ENCODE results near the gene LRRTM4.

Gene LRRTM4

GRCh38 chr2:77508511-77508910 lies 13.7 kb downstream of the LRRTM4 start:
- Mint-ChIP-seq H3K27me3 (no peaks in the 10 kb centered on the region), H3K4me3 (no peak overlapping the region), H3K27ac (no peak overlapping the region), H3K4me1 (no peaks in the 10 kb centered on the region), H3K9me3 (no peaks in the 10 kb centered on the region), H3K36me3 (no peaks in the 10 kb centered on the region)
- ATAC-seq = no peak

- Mint-ChIP-seq H3K4me1 (no peaks in the 10 kb centered on the region), H3K9me3 (no peaks in the 10 kb centered on the region), H3K27me3 (no peaks in the 10 kb centered on the region), H3K36me3 (no peaks in the 10 kb centered on the region), H3K4me3 (no peak overlapping the region), H3K27ac (no peak overlapping the region)
- no peak for ATAC-seq
These were observed 14.5 kb downstream of the LRRTM4 start for GRCh38 chr2:77507657-77508056.

- Mint-ChIP-seq H3K36me3 (no peaks in the 10 kb centered on the region), H3K4me3 (no peak overlapping the region), H3K27me3 (no peaks in the 10 kb centered on the region), H3K27ac (no peak overlapping the region), H3K9me3 (no peaks in the 10 kb centered on the region), H3K4me1 (no peaks in the 10 kb centered on the region)
- no peak for ATAC-seq
These were observed 34.0 kb downstream of the LRRTM4 start for GRCh38 chr2:77488141-77488540.

GRCh38 chr2:77487074-77487803 lies 34.9 kb downstream of the LRRTM4 start:
- Mint-ChIP-seq H3K27me3 (no peaks in the 10 kb centered on the region), H3K9me3 (no peaks in the 10 kb centered on the region), H3K4me3 (no peak overlapping the region), H3K36me3 (no peaks in the 10 kb centered on the region), H3K4me1 (no peaks in the 10 kb centered on the region), H3K27ac (no peak overlapping the region)
- ATAC-seq = no peak

- no peaks in the 10 kb centered on the region for H3K27me3 Mint-ChIP-seq
- no peak overlapping the region for H3K4me3 Mint-ChIP-seq
- no peak overlapping the region for H3K27ac Mint-ChIP-seq
- no peaks in the 10 kb centered on the region for H3K9me3 Mint-ChIP-seq
- H3K36me3 Mint-ChIP-seq = no peaks in the 10 kb centered on the region
- H3K4me1 Mint-ChIP-seq = no peaks in the 10 kb centered on the region
- ATAC-seq = no peak
These were observed 38.1 kb downstream of the LRRTM4 start for GRCh38 chr2:77484026-77484425.

- H3K27me3 Mint-ChIP-seq = no peaks in the 10 kb centered on the region
- H3K9me3 Mint-ChIP-seq = peaks cover 3% of the 10 kb centered on the region
- H3K27ac Mint-ChIP-seq = no peak overlapping the region
- no peak for ATAC-seq
- H3K36me3 Mint-ChIP-seq = no peaks in the 10 kb centered on the region
- no peak overlapping the region for H3K4me3 Mint-ChIP-seq
- H3K4me1 Mint-ChIP-seq = no peaks in the 10 kb centered on the region
These were observed 42.3 kb downstream of the LRRTM4 start for GRCh38 chr2:77479895-77480294.

GRCh38 chr2:77479395-77479794 lies 42.8 kb downstream of the LRRTM4 start:
- no peaks in the 10 kb centered on the region for H3K27me3 Mint-ChIP-seq
- no peak overlapping the region for H3K27ac Mint-ChIP-seq
- H3K36me3 Mint-ChIP-seq = no peaks in the 10 kb centered on the region
- H3K4me1 Mint-ChIP-seq = no peaks in the 10 kb centered on the region
- H3K4me3 Mint-ChIP-seq = no peak overlapping the region
- no peak for ATAC-seq
- peaks cover 3% of the 10 kb centered on the region for H3K9me3 Mint-ChIP-seq

GRCh38 chr2:77470096-77470495 lies 52.1 kb downstream of the LRRTM4 start:
- no peak for ATAC-seq
- H3K36me3 Mint-ChIP-seq = no peaks in the 10 kb centered on the region
- H3K4me1 Mint-ChIP-seq = no peaks in the 10 kb centered on the region
- H3K9me3 Mint-ChIP-seq = peaks cover 2% of the 10 kb centered on the region
- H3K4me3 Mint-ChIP-seq = no peak overlapping the region
- H3K27me3 Mint-ChIP-seq = no peaks in the 10 kb centered on the region
- no peak overlapping the region for H3K27ac Mint-ChIP-seq

GRCh38 chr2:77469106-77469505 lies 53.1 kb downstream of the LRRTM4 start:
- Mint-ChIP-seq H3K9me3 (peaks cover 2% of the 10 kb centered on the region), H3K4me1 (no peaks in the 10 kb centered on the region), H3K36me3 (no peaks in the 10 kb centered on the region), H3K4me3 (no peak overlapping the region), H3K27ac (no peak overlapping the region), H3K27me3 (no peaks in the 10 kb centered on the region)
- ATAC-seq = no peak

- no peak overlapping the region for H3K27ac Mint-ChIP-seq
- peaks cover 14% of the 10 kb centered on the region for H3K9me3 Mint-ChIP-seq
- ATAC-seq = no peak
- no peaks in the 10 kb centered on the region for H3K4me1 Mint-ChIP-seq
- no peak overlapping the region for H3K4me3 Mint-ChIP-seq
- H3K27me3 Mint-ChIP-seq = no peaks in the 10 kb centered on the region
- H3K36me3 Mint-ChIP-seq = no peaks in the 10 kb centered on the region
These were observed 62.3 kb downstream of the LRRTM4 start for GRCh38 chr2:77459840-77460239.

GRCh38 chr2:77458216-77458615 lies 64.0 kb downstream of the LRRTM4 start:
- Mint-ChIP-seq H3K4me3 (no peak overlapping the region), H3K27me3 (no peaks in the 10 kb centered on the region), H3K27ac (no peak overlapping the region), H3K9me3 (peaks cover 12% of the 10 kb centered on the region), H3K4me1 (no peaks in the 10 kb centered on the region), H3K36me3 (no peaks in the 10 kb centered on the region)
- no peak for ATAC-seq

- no peak overlapping the region for H3K4me3 Mint-ChIP-seq
- H3K9me3 Mint-ChIP-seq = peaks cover 12% of the 10 kb centered on the region
- H3K4me1 Mint-ChIP-seq = no peaks in the 10 kb centered on the region
- no peaks in the 10 kb centered on the region for H3K27me3 Mint-ChIP-seq
- H3K36me3 Mint-ChIP-seq = no peaks in the 10 kb centered on the region
- no peak overlapping the region for H3K27ac Mint-ChIP-seq
- no peak for ATAC-seq
These were observed 64.5 kb downstream of the LRRTM4 start for GRCh38 chr2:77457665-77458064.

- Mint-ChIP-seq H3K9me3 (peaks cover 3% of the 10 kb centered on the region), H3K4me3 (no peak overlapping the region), H3K27me3 (no peaks in the 10 kb centered on the region), H3K36me3 (no peaks in the 10 kb centered on the region), H3K4me1 (no peaks in the 10 kb centered on the region), H3K27ac (no peak overlapping the region)
- no peak for ATAC-seq
These were observed 79.1 kb downstream of the LRRTM4 start for GRCh38 chr2:77443076-77443475.

- H3K27ac Mint-ChIP-seq = no peak overlapping the region
- no peaks in the 10 kb centered on the region for H3K27me3 Mint-ChIP-seq
- no peaks in the 10 kb centered on the region for H3K36me3 Mint-ChIP-seq
- H3K9me3 Mint-ChIP-seq = no peaks in the 10 kb centered on the region
- H3K4me1 Mint-ChIP-seq = no peaks in the 10 kb centered on the region
- ATAC-seq = no peak
- H3K4me3 Mint-ChIP-seq = no peak overlapping the region
These were observed 87.3 kb downstream of the LRRTM4 start for GRCh38 chr2:77434880-77435279.

- no peak for ATAC-seq
- no peak overlapping the region for H3K27ac Mint-ChIP-seq
- H3K27me3 Mint-ChIP-seq = no peaks in the 10 kb centered on the region
- H3K9me3 Mint-ChIP-seq = peaks cover 9% of the 10 kb centered on the region
- no peaks in the 10 kb centered on the region for H3K36me3 Mint-ChIP-seq
- no peaks in the 10 kb centered on the region for H3K4me1 Mint-ChIP-seq
- H3K4me3 Mint-ChIP-seq = no peak overlapping the region
These were observed 93.2 kb downstream of the LRRTM4 start for GRCh38 chr2:77428946-77429345.

- Mint-ChIP-seq H3K27ac (no peak overlapping the region), H3K36me3 (no peaks in the 10 kb centered on the region), H3K4me1 (no peaks in the 10 kb centered on the region), H3K4me3 (no peak overlapping the region), H3K27me3 (no peaks in the 10 kb centered on the region), H3K9me3 (peaks cover 2% of the 10 kb centered on the region)
- no peak for ATAC-seq
These were observed 100.2 kb downstream of the LRRTM4 start for GRCh38 chr2:77421971-77422370.

GRCh38 chr2:77418537-77418936 lies 103.6 kb downstream of the LRRTM4 start:
- no peak overlapping the region for H3K27ac Mint-ChIP-seq
- no peaks in the 10 kb centered on the region for H3K27me3 Mint-ChIP-seq
- ATAC-seq = no peak

More at GRCh38 chr2:77418537-77418936, 103.6 kb downstream of the LRRTM4 start:
- Mint-ChIP-seq H3K36me3 (no peaks in the 10 kb centered on the region), H3K4me1 (no peaks in the 10 kb centered on the region), H3K9me3 (no peaks in the 10 kb centered on the region), H3K4me3 (no peak overlapping the region)

Measured in stimulated activated memory B cell treated with anti-CD40 and anti-IgM and Interleukin-4, amounts not matched to agents 10 μg/mL and 1 μg/mL and 100 μg/mL, for 72 hours (primary cell).